GM13977 (cell line): ENCODE results near the gene KIF2A.

Experiments used
- DNase-seq: peaks from one replicate; pipeline ENCODE4 v3.0.0; 2012; ENCODE audit warnings: low spot score
- CTCF ChIP-seq: IDR thresholded peaks from 2 replicates; pipeline ENCODE4 v1.5.1; 2012; ENCODE audit warnings: mild to moderate bottlenecking, control low read depth; ENCODE audit not compliant: insufficient read depth; ENCODE audit errors: extremely low read depth, missing control alignments
- in situ Hi-C: fragments of 300-500 bp; cut with MboI; formaldehyde crosslinking; loops from one replicate; pipeline ENCODE4 v1.12.0; 2022; ENCODE audit warnings: low sequenced_read_pairs, low pct_unique_long_range_greater_than_20kb, mixed read lengths, inconsistent platforms; ENCODE audit not compliant: unreplicated experiment

The KIF2A gene

GRCh38 chr5:62341783-62342475 lies 35.9 kb downstream of the KIF2A start:
- in situ Hi-C loops = no loop called here
- DNase-seq = no peak
- no peak for TF ChIP-seq CTCF

- no peak for TF ChIP-seq CTCF
- peak; percentile 26 for DNase-seq
- in situ Hi-C loops = no loop called here
Measured at GRCh38 chr5:62342476-62342837, 36.5 kb downstream of the KIF2A start.

- no peak for TF ChIP-seq CTCF
- DNase-seq = no peak
- in situ Hi-C loops = no loop called here
Measured at GRCh38 chr5:62343428-62343827, 37.4 kb downstream of the KIF2A start.

- in situ Hi-C loops = no loop called here
- no peak for DNase-seq
- TF ChIP-seq CTCF = no peak
Measured at GRCh38 chr5:62346748-62347147, 40.7 kb downstream of the KIF2A start.

GRCh38 chr5:62347928-62348327 lies 41.9 kb downstream of the KIF2A start:
- in situ Hi-C loops = no loop called here
- TF ChIP-seq CTCF = no peak
- DNase-seq = no peak

GRCh38 chr5:62348723-62349481 lies 42.9 kb downstream of the KIF2A start:
- DNase-seq = no peak
- TF ChIP-seq CTCF = no peak
- in situ Hi-C loops = no loop called here
